GM20000 (cell line): ENCODE data around the gene BZW1.
"Not testable (repeated sequence)": the region's sequence is repeated elsewhere in the genome, so short reads cannot be mapped to it uniquely, and the experiment has no call there.

Experiments
- DNase-seq: peaks from one replicate; pipeline ENCODE4 v3.0.0; 2012; ENCODE audit warnings: low spot score
- CTCF ChIP-seq: IDR thresholded peaks from 2 replicates; pipeline ENCODE4 v1.5.1; 2012; ENCODE audit warnings: mild to moderate bottlenecking, control low read depth; ENCODE audit errors: extremely low read depth, missing control alignments

Gene BZW1

GRCh38 chr2:200791905-200792304, 19.8 kb upstream of the BZW1 start:
- TF ChIP-seq CTCF: no peak
- no peak for DNase-seq

GRCh38 chr2:200794143-200794542, 17.6 kb upstream of the BZW1 start:
- no peak for DNase-seq
- TF ChIP-seq CTCF: no peak

DNA sequence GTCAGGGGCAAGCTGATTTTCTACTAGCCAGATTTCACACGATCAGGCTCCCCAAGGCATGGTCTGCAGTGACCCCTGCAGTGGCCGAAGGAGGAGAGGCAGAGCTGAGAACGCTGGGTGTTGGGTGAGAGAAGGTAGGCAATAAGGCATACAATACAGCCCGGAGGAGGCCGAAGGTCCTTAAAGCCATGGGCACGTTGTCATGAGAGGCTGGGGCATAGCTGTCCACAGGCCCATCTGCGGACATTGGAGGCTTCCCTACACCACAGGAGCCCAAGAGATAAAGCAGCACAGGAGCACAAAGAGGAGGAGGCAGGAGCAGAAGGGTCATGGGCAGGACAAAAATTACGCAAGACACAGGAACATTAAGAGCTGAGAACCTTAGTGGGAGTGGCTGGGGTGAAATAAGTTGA, 16.7 kb upstream of the BZW1 start:
- no peak for DNase-seq
- no peak for TF ChIP-seq CTCF

DNA sequence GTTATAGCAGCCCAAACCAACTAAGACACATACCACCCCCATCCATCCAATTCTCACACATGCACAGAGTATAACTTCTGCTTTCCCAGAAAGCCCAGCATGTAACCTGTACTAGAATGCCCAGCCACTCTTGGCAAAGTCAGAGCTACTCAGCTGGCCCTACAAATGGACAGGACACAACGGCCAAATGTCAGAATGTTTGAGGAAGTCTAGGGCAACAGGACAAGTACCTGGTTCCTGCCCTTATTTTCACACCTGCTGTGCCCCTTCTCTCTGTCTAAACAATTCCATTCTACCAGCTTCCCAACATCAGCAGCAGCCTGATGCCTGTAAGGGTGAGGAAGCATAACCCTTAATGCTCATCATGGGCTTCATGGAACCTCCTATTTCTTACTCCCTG, 15.1 kb upstream of the BZW1 start:
- no peak for TF ChIP-seq CTCF
- DNase-seq: no peak

GRCh38 chr2:200797242-200797770, 14.4 kb upstream of the BZW1 start:
- no peak for TF ChIP-seq CTCF
- DNase-seq: no peak

DNA sequence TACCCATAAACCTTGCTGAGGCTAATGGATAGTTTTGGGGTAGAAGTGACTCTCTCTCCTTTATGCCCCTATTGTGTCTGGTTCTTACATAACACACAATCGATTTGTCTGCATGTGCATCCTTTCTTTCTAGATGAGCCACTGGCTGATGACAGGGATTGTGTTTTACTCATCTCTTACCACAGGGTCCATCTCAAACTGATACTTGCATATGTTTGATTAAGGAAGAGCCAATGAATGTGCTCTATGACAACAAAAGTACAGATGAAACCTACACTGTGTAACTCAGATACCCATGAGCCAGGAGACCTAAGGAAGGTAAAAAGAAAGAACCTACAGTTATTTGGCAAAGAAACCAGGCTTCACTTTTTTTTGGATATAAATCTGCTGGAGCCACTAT, 13.2 kb upstream of the BZW1 start:
- TF ChIP-seq CTCF: no peak
- DNase-seq: no peak

DNA sequence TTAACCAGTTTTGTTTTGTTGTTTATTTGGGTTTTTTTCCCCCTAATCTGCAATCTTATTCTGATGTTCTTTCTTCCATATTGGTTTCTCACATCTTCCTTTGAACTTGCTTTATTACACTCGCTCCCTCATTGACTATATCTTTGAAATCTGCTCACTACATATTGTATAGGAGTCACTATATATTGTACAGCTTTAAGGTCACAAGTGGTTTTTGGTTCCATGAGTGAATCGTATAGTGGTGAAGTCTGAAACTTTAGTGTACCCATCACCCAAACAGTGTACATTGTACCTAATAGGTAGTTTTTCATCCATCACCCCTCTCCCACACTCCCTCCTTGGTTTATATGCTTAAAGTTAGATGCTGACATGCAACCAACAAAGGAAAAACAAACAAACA, 11.3 kb upstream of the BZW1 start:
- TF ChIP-seq CTCF: no peak
- no peak for DNase-seq

GRCh38 chr2:200801431-200801830, 10.3 kb upstream of the BZW1 start:
- DNase-seq: not testable (repeated sequence)
